Head of caudate nucleus (tissue), 42 donors: ENCODE measurements around the gene GPATCH4.
A peak's percentile ranks its signal among the peaks of the same experiment; 100 is the strongest.

Experiments used
- DNase-seq, 42 donors: peaks; one replicate each; pipeline versions ENCODE4 v3.0.0 to v3.0.0-alpha.2; 2020 to 2021; ENCODE audit warnings: mixed read lengths in 7 of 42
- intact Hi-C: fragments of 100-400 bp; cut with DNase I; formaldehyde crosslinking; loops from one replicate; pipeline ENCODE4 v1.15.0; 2022

Gene GPATCH4

GRCh38 chr1:156601122-156601830 lies at the start of gene GPATCH4:
Gene GPATCH4, minus strand, starts transcription at chr1:156601479.
- intact Hi-C loops, result loop anchor here (5.0 to 10.0 kb wide), 2 partner anchors 94 to 216 kb away; no protein-coding TSS in a partner anchor
- DNase-seq, result peak; percentile 78 to 95 (median 88)

GRCh38 chr1:156648951-156649350 lies 47.7 kb upstream of the GPATCH4 start:
- intact Hi-C loops, result no loop called here
- no peak for DNase-seq

GRCh38 chr1:156648496-156648895 lies 47.2 kb upstream of the GPATCH4 start:
- no peak for DNase-seq
- intact Hi-C loops, result no loop called here

- no peak for DNase-seq
- intact Hi-C loops, result no loop called here
Observed at GRCh38 chr1:156647351-156647750, 46.1 kb upstream of the GPATCH4 start.

GRCh38 chr1:156646738-156647211 lies 45.5 kb upstream of the GPATCH4 start:
- DNase-seq, result no peak
- intact Hi-C loops, result no loop called here

GRCh38 chr1:156645666-156646065 lies 44.4 kb upstream of the GPATCH4 start:
- intact Hi-C loops, result no loop called here
- DNase-seq, result no peak

- peak in 9 of 42 donors; percentile 37 to 74 (median 56) for DNase-seq
- intact Hi-C loops, result no loop called here
Observed at GRCh38 chr1:156645056-156645455, 43.8 kb upstream of the GPATCH4 start.

- no peak for DNase-seq
- intact Hi-C loops, result no loop called here
Observed at GRCh38 chr1:156644640-156645039, 43.4 kb upstream of the GPATCH4 start.

- intact Hi-C loops, result no loop called here
- no peak for DNase-seq
Observed at GRCh38 chr1:156644146-156644545, 42.9 kb upstream of the GPATCH4 start.

- no peak for DNase-seq
- intact Hi-C loops, result no loop called here
Observed at GRCh38 chr1:156643778-156644092, 42.5 kb upstream of the GPATCH4 start.

GRCh38 chr1:156643049-156643777 lies 41.9 kb upstream of the GPATCH4 start:
- intact Hi-C loops, result no loop called here
- DNase-seq, result no peak

- intact Hi-C loops, result no loop called here
- DNase-seq, result peak in 6 of 42 donors; percentile 14 to 59 (median 49)
Observed at GRCh38 chr1:156642265-156643048, 41.2 kb upstream of the GPATCH4 start.

- peak; percentile 61 to 92 (median 78) for DNase-seq
Observed at GRCh38 chr1:156641761-156642264, 40.5 kb upstream of the GPATCH4 start, which contains the start of gene BCAN. Gene BCAN, plus strand, starts transcription at chr1:156642117. Its CDS starts 3,938 bp downstream, at chr1:156646055.

GRCh38 chr1:156640842-156641706 lies 39.8 kb upstream of the GPATCH4 start:
- intact Hi-C loops, result no loop called here
- peak in 38 of 42 donors; percentile 45 to 91 (median 69) for DNase-seq

More at GRCh38 chr1:156641761-156642264, 40.5 kb upstream of the GPATCH4 start, which contains the start of gene BCAN:
- intact Hi-C loops, result no loop called here

- DNase-seq, result peak in 1 of 42 donors; percentile 44
- intact Hi-C loops, result no loop called here
Observed at GRCh38 chr1:156639601-156640101, 38.4 kb upstream of the GPATCH4 start.

GRCh38 chr1:156638189-156638985 lies 37.1 kb upstream of the GPATCH4 start:
- DNase-seq, result peak in 24 of 42 donors; percentile 45 to 81 (median 61)
- intact Hi-C loops, result no loop called here

GRCh38 chr1:156632355-156632754 lies 31.1 kb upstream of the GPATCH4 start:
- intact Hi-C loops, result no loop called here
- DNase-seq, result no peak
